Neural cell (in vitro differentiated cells): Measurements from ENCODE around the gene CAPN14.

Experiments used
- CTCF ChIP-seq: fragments of 450-650 bp; IDR thresholded peaks from 2 replicates; pipeline ENCODE4 v1.5.1; 2014; ENCODE audit warnings: antibody characterized with exemption, mild to moderate bottlenecking, moderate library complexity; ENCODE audit not compliant: poor library complexity, severe bottlenecking
- EP300 ChIP-seq: fragments of 450-650 bp; conservative IDR thresholded peaks from 2 replicates; pipeline ENCODE4 v1.6.1; 2014; ENCODE audit warnings: antibody characterized with exemption, mild to moderate bottlenecking, moderate library complexity; ENCODE audit not compliant: poor library complexity, severe bottlenecking
- EZH2 ChIP-seq: fragments of 200-600, 300-800 bp; shearing (Covaris generic), sonication (generic); IDR thresholded peaks from 2 replicates; pipeline ENCODE4 v1.6.1; 2014; ENCODE audit warnings: antibody characterized with exemption, low read length, borderline replicate concordance, mild to moderate bottlenecking; ENCODE audit not compliant: insufficient read depth, poor library complexity, severe bottlenecking
- MXI1 ChIP-seq: fragments of 450-650 bp; conservative IDR thresholded peaks from 2 replicates; pipeline ENCODE4 v1.6.1; 2014; ENCODE audit warnings: antibody characterized with exemption, mild to moderate bottlenecking; ENCODE audit not compliant: poor library complexity, severe bottlenecking
- POLR2AphosphoS5 ChIP-seq: IDR thresholded peaks from 2 replicates; pipeline ENCODE4 v1.6.1; 2012
- RAD21 ChIP-seq: fragments of 450-650 bp; conservative IDR thresholded peaks from 2 replicates; pipeline ENCODE4 v1.6.1; 2014; ENCODE audit warnings: antibody characterized with exemption, mild to moderate bottlenecking, moderate library complexity
- REST ChIP-seq: IDR thresholded peaks from 2 replicates; pipeline ENCODE4 v1.6.1; 2012; ENCODE audit warnings: borderline replicate concordance
- SMC3 ChIP-seq: fragments of 450-650 bp; conservative IDR thresholded peaks from 2 replicates; pipeline ENCODE4 v1.6.1; 2014; ENCODE audit warnings: antibody characterized with exemption, mild to moderate bottlenecking, moderate library complexity; ENCODE audit not compliant: poor library complexity
- TAF1 ChIP-seq: IDR thresholded peaks from 2 replicates; pipeline ENCODE4 v1.6.1; 2012; ENCODE audit warnings: low read depth

GRCh38 chr2:31197669-31198068 is 19.6 kb downstream of the CAPN14 start:
- no peak for TF ChIP-seq CTCF
- TF ChIP-seq EZH2: no peak
- TF ChIP-seq POLR2AphosphoS5: no peak
- TF ChIP-seq REST: no peak
- no peak for TF ChIP-seq RAD21
- no peak for TF ChIP-seq TAF1
- TF ChIP-seq MXI1: no peak
- TF ChIP-seq EP300: no peak
- TF ChIP-seq SMC3: no peak
